A172 (cell line): ENCODE results near the gene OR13C8. TPM values are rescaled to one million over a fixed set of nuclear protein-coding genes. Genes with fewer than 3 reads are reported as not detected.
"Not testable (repeated sequence)": the region's sequence is repeated elsewhere in the genome, so short reads cannot be mapped to it uniquely, and the experiment has no call there.

Experiments used
- DNase-seq: peaks from one replicate; pipeline ENCODE4 v3.0.0-alpha.2; 2015; ENCODE audit warnings: low spot score
- total RNA-seq: library from RNA; depleted of rRNA; stranded (reverse); fragments of >200 nt; shearing (Covaris generic); gene quantifications from 2 replicates; pipeline ENCODE4 v1.2.3, GENCODE V29; 2014; rRNA removed

OR13C8 gene
- not detected in 2 replicates for total RNA-seq

DNA sequence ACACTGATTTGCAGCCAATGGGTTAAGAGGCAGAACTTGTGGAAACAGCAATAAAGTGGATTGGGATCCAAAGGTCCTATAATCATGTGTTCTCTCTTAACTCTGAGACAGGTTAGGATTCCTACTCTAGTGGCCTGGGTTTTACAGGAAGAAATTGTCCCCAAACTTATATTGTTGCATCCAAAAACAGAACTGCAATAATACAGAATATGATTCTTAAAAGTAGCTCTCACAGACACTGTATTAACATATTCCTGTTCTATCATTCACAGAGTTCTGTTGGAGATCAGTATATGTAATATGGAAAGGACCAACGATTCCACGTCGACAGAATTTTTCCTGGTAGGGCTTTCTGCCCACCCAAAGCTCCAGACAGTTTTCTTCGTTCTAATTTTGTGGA lies at the start of gene OR13C8:
OR13C8 (plus strand) TSS at position 301 of the 400 bp plus-strand sequence; CDS start at position 301, 0 bp downstream.
- DNase-seq, result no peak

GRCh38 chr9:104520241-104520640 lies 48.7 kb upstream of the OR13C8 start:
- DNase-seq, result not testable (repeated sequence)

DNA sequence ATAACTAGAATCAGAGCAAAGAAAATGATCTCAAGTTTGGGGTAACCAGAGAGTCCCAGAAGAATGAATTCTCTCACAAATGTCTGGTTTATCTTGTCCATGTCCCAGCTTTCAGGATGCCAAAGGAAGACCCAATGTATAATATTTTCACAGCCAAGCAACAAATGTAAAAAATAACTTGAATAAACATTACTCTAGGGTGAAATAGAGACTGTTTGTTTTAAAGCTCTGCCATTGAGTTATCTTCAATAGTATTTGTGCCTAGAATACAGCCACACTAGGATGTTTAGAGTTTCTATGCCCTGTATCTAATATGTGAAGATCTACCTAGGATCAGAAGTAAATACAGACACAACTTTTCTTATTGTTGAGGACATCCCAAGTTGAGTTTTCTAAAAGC lies 41.9 kb upstream of the OR13C8 start, which contains the start of gene OR13C4:
OR13C4 (minus strand) TSS at position 101 of the 400 bp plus-strand sequence; CDS start at position 101, 0 bp downstream.
- DNase-seq, result no peak

DNA sequence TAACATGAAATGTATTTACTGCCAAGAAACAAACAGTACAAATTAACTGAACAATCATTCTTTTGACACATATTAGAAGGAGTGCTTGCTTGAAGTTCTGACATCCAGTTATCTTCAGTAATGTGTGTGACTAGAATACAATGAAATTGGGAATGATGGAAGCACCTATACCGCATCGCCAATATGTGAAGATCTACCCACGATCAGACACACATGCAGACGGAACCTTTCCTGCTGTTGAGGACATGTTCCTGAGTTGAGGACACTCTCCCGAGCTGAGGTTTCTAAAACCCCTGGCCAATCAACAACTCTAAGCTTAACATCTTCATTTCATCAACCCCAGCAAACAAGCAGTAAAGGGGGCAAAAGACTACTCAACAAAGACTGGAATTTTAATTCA lies 32.2 kb upstream of the OR13C8 start, which contains the start of gene OR13C3:
OR13C3 (minus strand) TSS at position 101 of the 400 bp plus-strand sequence. CDS start 133 bp downstream, outside the sequence.
- DNase-seq, result no peak

- no peak for DNase-seq
These were observed 29.7 kb upstream of the OR13C8 start for GRCh38 chr9:104539275-104539674.

DNA sequence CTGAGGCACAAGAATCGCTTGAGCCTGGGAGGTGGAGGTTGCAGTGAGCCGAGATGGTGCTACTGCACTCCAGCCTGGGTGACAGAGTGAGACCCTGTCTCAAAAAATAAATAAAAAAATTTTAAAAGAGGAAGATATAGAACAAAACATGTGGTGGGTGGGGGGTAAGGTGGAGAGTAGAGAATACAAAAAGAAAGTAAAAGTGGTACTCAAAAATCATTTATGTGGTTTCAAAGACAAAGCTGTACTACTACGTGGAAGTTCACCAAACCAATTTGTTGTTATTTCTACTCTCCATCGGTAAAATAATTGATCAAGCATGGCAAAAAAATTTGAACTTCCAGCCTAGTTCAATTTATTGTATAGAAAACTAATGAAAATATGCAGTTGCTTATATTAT lies 24.3 kb upstream of the OR13C8 start:
- DNase-seq, result no peak

- peak; percentile 37 for DNase-seq
These were observed 15.7 kb upstream of the OR13C8 start for GRCh38 chr9:104553261-104553660.

DNA sequence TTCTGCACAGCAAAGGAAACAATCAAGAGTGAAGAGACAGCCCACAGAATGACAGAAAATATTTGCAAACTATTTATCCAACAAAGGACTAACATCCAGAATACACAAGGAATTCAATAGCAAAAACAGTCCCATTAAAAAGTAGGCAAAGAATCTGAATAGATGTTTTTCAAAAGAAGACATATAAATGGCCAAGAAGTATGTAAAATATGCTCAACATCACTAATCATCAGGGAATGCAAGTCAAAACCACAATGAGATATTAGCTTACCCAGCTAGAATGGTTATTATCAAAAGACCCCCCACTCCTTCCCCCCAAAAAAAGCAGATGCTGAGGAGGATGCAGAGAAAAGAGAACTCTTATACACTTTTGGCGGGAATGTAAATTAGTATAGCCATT lies 13.4 kb upstream of the OR13C8 start:
- no peak for DNase-seq

- DNase-seq, result no peak
These were observed 11.9 kb upstream of the OR13C8 start for GRCh38 chr9:104556830-104557634.

DNA sequence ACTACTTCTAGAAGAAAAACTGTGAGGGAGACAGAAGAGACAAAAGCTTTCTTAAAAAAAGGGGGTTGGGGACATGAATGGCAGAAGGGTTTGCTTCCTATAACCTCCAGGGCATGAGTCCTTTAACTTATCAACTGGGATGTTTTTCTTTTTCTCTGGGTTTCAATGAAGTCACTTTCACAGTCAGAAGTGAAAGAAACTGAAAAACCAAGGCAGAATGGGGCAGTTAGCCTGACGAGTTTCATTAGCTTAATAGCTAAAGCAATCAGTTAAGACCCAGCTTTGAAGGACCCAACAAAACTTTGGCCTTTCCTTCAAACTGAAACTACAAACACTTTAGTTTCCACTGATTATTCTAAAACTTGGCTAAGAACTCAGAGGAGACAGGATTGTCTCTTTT lies 4.6 kb upstream of the OR13C8 start:
- DNase-seq, result no peak

GRCh38 chr9:104572612-104573011 lies 3.6 kb downstream of the OR13C8 start:
- DNase-seq, result no peak

- DNase-seq, result no peak
These were observed 6.5 kb downstream of the OR13C8 start for GRCh38 chr9:104575456-104575855.

- DNase-seq, result no peak
These were observed 8.3 kb downstream of the OR13C8 start for GRCh38 chr9:104577263-104577662.

DNA sequence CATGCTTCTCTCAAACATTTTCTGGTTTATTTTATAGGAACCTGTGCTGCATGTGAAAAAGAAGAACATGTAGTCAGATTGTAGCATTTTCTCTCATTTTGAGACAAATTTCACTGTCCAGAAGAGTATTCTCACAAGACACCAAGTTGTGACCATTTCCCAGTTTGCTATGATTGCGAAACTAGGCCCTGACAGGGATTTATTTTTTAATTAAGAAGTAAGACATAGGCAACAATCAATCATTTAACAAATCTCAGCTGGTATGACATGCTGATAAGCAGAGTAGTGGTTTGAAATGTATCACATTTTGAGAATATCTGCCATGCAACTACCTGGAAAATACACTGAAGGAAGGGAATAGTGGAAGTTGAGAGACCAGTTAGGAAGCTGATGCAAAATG lies 11.6 kb downstream of the OR13C8 start:
- no peak for DNase-seq

- DNase-seq, result no peak
These were observed 17.7 kb downstream of the OR13C8 start for GRCh38 chr9:104586496-104587180.

DNA sequence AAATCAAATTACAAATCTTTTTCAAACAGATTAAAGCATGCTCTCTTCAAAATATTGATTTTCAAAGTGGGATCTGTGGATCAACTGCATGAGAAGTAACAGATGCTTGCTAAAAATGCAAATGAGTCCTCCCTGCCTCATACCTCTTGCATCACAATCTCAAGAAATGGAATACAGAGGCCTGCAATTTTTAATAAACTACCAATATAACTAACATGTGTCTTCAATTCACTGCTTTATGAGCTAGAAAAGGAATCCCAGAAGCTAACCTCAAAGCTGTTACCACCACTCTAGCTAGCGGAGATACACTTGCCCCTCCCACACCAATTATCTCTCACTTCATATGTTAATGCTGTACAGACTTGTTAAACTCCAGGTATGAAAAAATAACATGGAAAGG lies 20.7 kb downstream of the OR13C8 start:
- no peak for DNase-seq

DNA sequence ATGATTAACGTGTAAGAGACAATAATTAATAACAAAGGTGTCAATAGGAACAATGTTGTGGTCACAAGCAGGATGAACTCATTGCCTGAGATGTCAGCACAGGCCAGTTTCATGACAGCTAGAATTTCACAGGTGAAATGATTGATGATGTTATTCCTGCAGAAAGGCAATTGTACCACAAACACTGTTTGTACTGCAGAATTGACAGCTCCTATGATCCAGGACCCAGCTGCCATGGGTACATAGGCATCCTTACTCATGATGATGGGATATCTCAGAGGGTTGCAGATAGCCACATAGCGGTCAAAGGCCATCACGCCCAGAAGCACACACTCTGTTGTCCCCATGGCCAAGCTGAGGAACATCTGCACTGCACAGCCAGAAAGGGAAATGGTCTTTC lies 29.8 kb downstream of the OR13C8 start:
- not testable (repeated sequence) for DNase-seq

GRCh38 chr9:104599313-104599712 lies 30.3 kb downstream of the OR13C8 start, which contains the start of gene OR13C5:
OR13C5 (minus strand) TSS chr9:104599413; CDS start chr9:104599413, 0 bp downstream.
- not testable (repeated sequence) for DNase-seq

DNA sequence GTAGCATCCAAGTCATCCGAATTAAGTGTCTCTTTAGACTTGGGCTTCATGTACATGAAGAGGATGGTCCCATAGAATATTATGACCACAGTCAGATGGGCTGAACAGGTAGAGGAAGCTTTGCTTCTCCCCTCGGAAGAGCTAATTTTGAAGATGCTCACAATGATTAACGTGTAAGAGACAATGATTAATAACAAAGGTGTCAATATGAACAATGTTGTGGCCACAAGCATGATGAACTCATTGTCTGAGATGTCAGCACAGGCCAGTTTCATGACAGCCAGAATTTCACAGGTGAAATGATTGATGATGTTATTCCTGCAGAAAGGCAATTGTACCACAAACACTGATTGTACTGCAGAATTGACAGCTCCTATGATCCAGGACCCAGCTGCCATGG lies 35.8 kb downstream of the OR13C8 start:
- no peak for DNase-seq

DNA sequence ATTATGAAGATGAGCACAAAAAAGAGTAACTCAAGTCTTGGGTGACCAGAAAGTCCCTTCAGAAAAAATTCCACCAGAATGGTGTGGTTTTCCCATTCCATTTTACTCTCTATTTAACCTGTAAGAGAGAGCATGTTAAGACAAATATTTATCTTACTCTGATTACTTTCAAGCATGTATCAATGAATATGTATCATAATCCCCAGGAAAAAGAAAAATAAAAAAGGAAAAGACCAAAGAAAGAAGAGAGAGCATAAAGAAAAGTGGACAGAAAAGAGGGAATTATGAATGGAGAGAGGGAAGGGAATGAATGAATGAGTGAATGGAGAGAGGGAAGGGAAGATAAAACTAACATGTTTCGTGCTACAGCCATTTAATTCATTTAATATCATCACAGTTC lies 36.6 kb downstream of the OR13C8 start, which contains the start of gene OR13C2:
OR13C2 (minus strand) TSS at position 101 of the 400 bp plus-strand sequence; CDS start at position 101, 0 bp downstream.
- DNase-seq, result not testable (repeated sequence)

- DNase-seq, result no peak
These were observed 37.2 kb downstream of the OR13C8 start for GRCh38 chr9:104606152-104606551.

- DNase-seq, result peak; percentile 6
These were observed 39.4 kb downstream of the OR13C8 start for GRCh38 chr9:104608336-104608735.

DNA sequence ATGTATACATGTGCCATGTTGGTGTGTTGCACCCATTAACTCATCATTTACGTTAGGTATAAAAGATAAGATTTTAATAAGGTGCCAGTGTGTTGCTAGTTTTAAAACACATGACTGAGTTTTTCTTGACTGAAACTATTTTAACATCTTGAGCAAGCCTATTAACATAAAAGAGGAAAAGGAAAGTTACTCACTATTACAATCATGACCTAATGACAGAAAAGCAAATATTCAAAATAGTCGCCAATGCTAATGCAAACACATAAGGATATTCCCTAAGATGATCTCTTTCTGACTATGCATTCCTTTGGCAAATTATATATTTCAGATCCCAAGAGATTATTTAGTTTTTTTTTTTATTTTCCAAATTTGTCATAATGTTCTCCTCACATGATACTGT lies 42.2 kb downstream of the OR13C8 start:
- no peak for DNase-seq
